K562 (cell line): ENCODE data around the gene PM20D1. TPM values are rescaled to one million over a fixed set of nuclear protein-coding genes. Genes with fewer than 3 reads are reported as not detected.

ENCODE experiments used
- ASH1L ChIP-seq: fragments of 450-650 bp; IDR thresholded peaks from 2 replicates; pipeline ENCODE4 v1.6.1; 2018; ENCODE audit warnings: borderline replicate concordance, mild to moderate bottlenecking, low read depth; ENCODE audit not compliant: partially characterized antibody
- CLOCK ChIP-seq: fragments of 250-450 bp; sonication (Bioruptor Pico); IDR thresholded peaks from 2 replicates; pipeline ENCODE4 v1.4.0; 2020; ENCODE audit warnings: mild to moderate bottlenecking, moderate library complexity, borderline replicate concordance
- JUNB ChIP-seq: fragments of 450-650 bp; formaldehyde crosslinking; conservative IDR thresholded peaks from 2 replicates; pipeline ENCODE4 v1.4.0; 2020; ENCODE audit warnings: mild to moderate bottlenecking
- KDM4B ChIP-seq, 2 experiments: fragments of 450-650 bp in 1 of 2; sonication (generic) in 1 of 2; IDR thresholded peaks; 2 replicates each; pipeline ENCODE4 v1.6.1; 2016 to 2017; ENCODE audit warnings: borderline replicate concordance in 2 of 2, antibody characterized with exemption in 1 of 2, low read depth in 1 of 2, mild to moderate bottlenecking in 1 of 2
- MEIS2 ChIP-seq: fragments of 450-650 bp; IDR thresholded peaks from 2 replicates; pipeline ENCODE4 v1.6.1; 2014; ENCODE audit warnings: mild to moderate bottlenecking; ENCODE audit not compliant: partially characterized antibody
- MYC ChIP-seq, 2 experiments: fragments of 250-450 bp in 1 of 2; sonication (Bioruptor Pico) in 1 of 2; IDR thresholded peaks; 2 replicates each; pipeline versions ENCODE4 v1.5.1 to v1.6.1; 2012 to 2021; ENCODE audit warnings: low read depth in 2 of 2, borderline replicate concordance in 1 of 2, improper control_type of control experiment in 1 of 2, low read length in 1 of 2, mild to moderate bottlenecking in 1 of 2, moderate library complexity in 1 of 2
- PCBP1 ChIP-seq: fragments of 200-400 bp; formaldehyde crosslinking; IDR thresholded peaks from 2 replicates; pipeline ENCODE4 v1.6.1; 2018; ENCODE audit warnings: mild to moderate bottlenecking, low read depth, low read length; ENCODE audit not compliant: poor library complexity, severe bottlenecking
- PRMT5 ChIP-seq: sonication (generic); formaldehyde crosslinking; IDR thresholded peaks from 2 replicates; pipeline ENCODE4 v1.5.0; 2020; ENCODE audit warnings: missing genetic modification reagents
- REST ChIP-seq, 2 experiments: fragments of 450-650 bp; formaldehyde crosslinking in 1 of 2; IDR thresholded peaks; 2 replicates each; pipeline versions ENCODE4 v1.4.0 to v1.6.1; 2014 to 2020; ENCODE audit warnings: mild to moderate bottlenecking in 2 of 2, borderline replicate concordance in 1 of 2, low read depth in 1 of 2
- TFAP4 ChIP-seq: sonication (generic); formaldehyde crosslinking; IDR thresholded peaks from 2 replicates; pipeline ENCODE4 v1.8.0; 2022; ENCODE audit warnings: missing genetic modification reagents, mild to moderate bottlenecking, moderate library complexity, borderline replicate concordance
- TOE1 ChIP-seq, 2 experiments: fragments of 450-650 bp in 1 of 2; sonication (generic) in 1 of 2; formaldehyde crosslinking in 1 of 2; IDR thresholded peaks; 2 replicates each; pipeline versions ENCODE4 v1.7.1 to v1.8.0; 2016 to 2022; ENCODE audit warnings: borderline replicate concordance in 2 of 2, mild to moderate bottlenecking in 2 of 2, antibody characterized with exemption in 1 of 2, inconsistent platforms in 1 of 2, low read depth in 1 of 2, missing genetic modification reagents in 1 of 2, moderate library complexity in 1 of 2
- ZEB2 ChIP-seq: fragments of 450-650 bp; IDR thresholded peaks from 2 replicates; pipeline ENCODE4 v1.6.1; 2016
- ZNF146 ChIP-seq: IDR thresholded peaks from one replicate; pipeline ENCODE4 v1.6.1; 2018; ENCODE audit warnings: missing compliant biosample characterization; ENCODE audit not compliant: unreplicated experiment
- ZNF830 ChIP-seq: fragments of 250-450 bp; sonication (Bioruptor Pico); IDR thresholded peaks from 2 replicates; pipeline ENCODE4 v1.5.0; 2021; ENCODE audit warnings: mild to moderate bottlenecking
- polyA plus RNA-seq, 8 experiments: library from polyadenylated mRNA; depleted of rRNA in 4 of 8; stranded (reverse) in 5 of 8; unstranded in 3 of 8; fragments of >200 nt; fragmentation: Nextera tagmentation in 2 of 8; fragmentation: Illumina TruSeq in 1 of 8; extraction: Ambion mirVana in 2 of 8; extraction: Trizol in 1 of 8; gene quantifications; 2 replicates each; pipeline versions ENCODE4 v1.2.1 to v1.2.3, GENCODE V29; 2011 to 2014; ENCODE audit warnings: inconsistent platforms in 1 of 8, missing spikeins in 1 of 8
- total RNA-seq, 7 experiments: library from RNA; depleted of rRNA in 6 of 7; stranded (reverse); fragments of >200 nt in 6 of 7; fragmentation: Illumina TruSeq in 2 of 7; extraction: Trizol in 2 of 7; gene quantifications; 2 replicates each; pipeline versions ENCODE4 v1.2.1 to v1.2.3, GENCODE V29; 2011 to 2021; ENCODE audit warnings: low replicate concordance in 1 of 7

Gene PM20D1
- total and polyA plus RNA-seq, 9 of the 15 experiments (the other 6 are each of a cell fraction or from before 2014, with no cell fraction given) = not detected

GRCh38 chr1:205791568-205792180, 58.3 kb downstream of the PM20D1 start (continued):
- no peak for TF ChIP-seq KDM4B (IDR thresholded peaks at IDR 0.05; ENCODE audit: borderline replicate concordance in 2 of 2, low read depth in 1 of 2)
- no peak for TF ChIP-seq PRMT5 (CRISPR knock-in tag)
- no peak for TF ChIP-seq ASH1L
- no peak for TF ChIP-seq MEIS2
- TF ChIP-seq TOE1 (IDR thresholded peaks at IDR 0.05; ENCODE audit: borderline replicate concordance) = no peak
- no peak for TF ChIP-seq TOE1 (CRISPR knock-in tag; IDR thresholded peaks at IDR 0.05; ENCODE audit: borderline replicate concordance, low read depth)
- TF ChIP-seq JUNB = no peak
- no peak for TF ChIP-seq ZEB2
- TF ChIP-seq CLOCK (CRISPR knock-in tag) = no peak
- TF ChIP-seq ZNF830 (CRISPR knock-in tag) = no peak
- TF ChIP-seq REST (IDR thresholded peaks at IDR 0.05; ENCODE audit: borderline replicate concordance) = peak; percentile 91
- TF ChIP-seq REST (CRISPR knock-in tag; IDR thresholded peaks at IDR 0.05; ENCODE audit: low read depth) = no peak
- TF ChIP-seq ZNF146 (CRISPR knock-in tag) = no peak
- peak; percentile 30; the same call in 1 of the 2 replicates for TF ChIP-seq TFAP4 (CRISPR knock-in tag)
- TF ChIP-seq MYC (IDR thresholded peaks at IDR 0.05; ENCODE audit: low read depth, low read length) = peak; percentile 52; the same call in 1 of the 2 replicates
- TF ChIP-seq MYC (CRISPR knock-in tag; IDR thresholded peaks at IDR 0.05; ENCODE audit: borderline replicate concordance, low read depth) = no peak
- no peak for TF ChIP-seq PCBP1
